ENCODE results near the gene EIPR1.
"Not testable (repeated sequence)": the region's sequence is repeated elsewhere in the genome, so short reads cannot be mapped to it uniquely, and the experiment has no call there.

Gene EIPR1

DNA sequence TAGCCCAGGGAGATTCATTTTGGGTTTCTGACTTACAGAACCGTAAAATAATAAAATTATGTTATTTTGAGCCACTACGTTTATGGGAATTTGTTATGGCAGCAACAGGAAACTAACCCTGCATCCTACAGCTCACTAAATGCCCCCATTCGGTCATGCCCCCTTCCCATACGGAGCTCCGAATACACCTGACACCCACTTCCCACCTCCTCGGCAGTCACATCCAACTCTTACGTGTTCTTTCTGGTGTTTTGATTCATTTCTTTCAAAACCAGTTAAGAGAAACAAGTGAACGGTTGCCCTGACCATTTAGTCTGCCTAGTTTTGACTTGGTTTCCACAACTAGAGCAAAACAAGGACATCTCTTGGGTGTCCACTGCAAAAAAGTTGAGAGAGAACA lies 19.7 kb downstream of the EIPR1 start:
- DNase-seq (ENCODE audit: low read depth), result no peak

DNA sequence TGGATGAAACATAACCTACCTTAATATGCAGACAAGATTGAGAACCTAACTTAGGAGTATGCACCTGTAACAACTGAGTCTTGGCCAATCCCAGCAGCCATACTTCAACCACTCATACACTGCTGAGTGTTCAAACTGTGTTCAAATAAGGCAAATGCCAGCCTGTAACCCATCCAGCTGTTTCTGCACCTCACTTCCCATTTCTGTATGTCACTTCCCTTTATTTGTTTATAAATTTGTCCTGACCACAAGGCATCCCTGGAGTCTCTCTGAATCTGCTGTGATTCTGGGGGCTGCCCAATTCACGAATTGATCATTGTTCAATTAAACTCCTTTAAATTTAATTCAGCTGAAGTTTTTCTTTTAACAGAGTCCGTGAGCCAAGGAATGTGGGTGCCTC lies 20.2 kb downstream of the EIPR1 start:
- DNase-seq (ENCODE audit: low read depth), result not testable (repeated sequence)

GRCh38 chr2:3356799-3357198 lies 20.8 kb downstream of the EIPR1 start:
- DNase-seq (ENCODE audit: low read depth), result no peak

DNA sequence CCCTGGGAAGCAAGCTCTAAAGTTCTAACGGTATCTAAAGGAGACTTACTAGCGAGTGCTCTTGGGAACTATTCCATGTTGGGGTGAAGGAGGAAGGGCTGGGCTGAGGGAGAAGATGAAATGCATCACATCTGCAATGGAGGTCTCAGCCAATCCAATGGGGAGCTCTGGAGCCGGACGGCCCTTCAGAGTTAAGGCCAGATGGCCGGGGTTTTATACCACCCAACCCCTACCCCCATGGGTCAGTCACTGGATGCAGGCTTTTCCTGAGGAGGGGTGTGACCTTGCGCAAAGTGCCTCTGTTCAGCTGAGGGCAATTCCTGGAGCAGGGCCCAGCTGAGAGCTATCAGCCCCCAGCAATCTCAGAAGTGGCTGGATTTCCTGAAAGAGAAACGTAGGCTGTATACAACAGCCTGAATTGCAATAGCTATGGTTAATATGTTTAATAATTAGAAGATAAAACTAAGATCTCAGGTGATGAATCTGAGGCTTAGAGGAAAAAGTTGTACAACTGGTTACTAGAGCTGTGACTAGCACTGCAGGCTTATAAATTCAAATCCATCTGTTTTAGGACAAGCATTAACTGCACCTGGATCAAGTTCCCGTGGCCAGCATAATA lies 21.6 kb downstream of the EIPR1 start:
- no peak for DNase-seq (ENCODE audit: low read depth)

- DNase-seq (ENCODE audit: low read depth), result no peak
These were observed 22.6 kb downstream of the EIPR1 start for GRCh38 chr2:3354986-3355385.

DNA sequence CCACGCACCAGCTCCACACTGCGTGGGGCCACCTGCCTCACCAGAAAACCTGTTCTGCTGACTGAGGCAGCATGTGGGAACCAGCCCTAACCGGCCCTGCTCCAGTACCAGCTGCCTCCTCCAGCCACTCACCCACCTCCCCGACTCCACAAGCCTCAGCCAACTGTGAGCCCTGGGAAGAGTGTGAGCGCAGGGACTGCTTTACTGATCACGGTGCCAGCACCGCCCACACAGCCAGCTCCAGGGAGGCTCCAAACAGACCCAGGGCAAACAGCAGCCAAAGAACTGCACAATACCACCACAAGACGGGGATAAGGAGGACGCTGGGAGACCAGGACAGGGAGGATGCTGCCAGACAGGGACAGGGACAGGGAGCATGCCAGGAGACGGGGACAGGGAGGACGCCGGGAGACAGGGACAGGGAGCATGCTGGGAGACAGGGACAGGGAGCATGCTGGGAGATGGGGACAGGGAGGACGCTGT lies 28.4 kb downstream of the EIPR1 start:
- DNase-seq (ENCODE audit: low read depth), result no peak

DNA sequence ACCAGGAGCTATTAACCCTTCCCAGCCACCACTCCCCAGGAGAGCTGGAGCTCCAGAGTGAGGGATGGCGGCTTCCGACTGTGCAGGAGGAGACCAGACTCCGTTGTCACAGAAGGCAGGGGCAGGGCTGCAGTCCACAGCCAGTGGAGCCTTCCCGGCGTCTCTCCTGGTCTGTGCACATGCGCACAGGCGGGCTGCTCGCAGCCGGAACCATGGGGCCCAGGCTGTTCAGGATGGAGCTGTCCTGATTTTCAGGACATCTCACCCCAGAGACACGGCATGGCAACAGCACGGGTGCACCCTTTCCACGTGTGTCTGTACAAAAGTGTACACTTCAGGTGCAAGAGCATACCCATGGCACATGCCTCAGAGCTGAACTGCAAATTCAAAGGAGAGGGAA lies 28.9 kb downstream of the EIPR1 start:
- DNase-seq (ENCODE audit: low read depth), result no peak

- DNase-seq (ENCODE audit: low read depth), result no peak
These were observed 32.0 kb downstream of the EIPR1 start for GRCh38 chr2:3345621-3346020.

DNA sequence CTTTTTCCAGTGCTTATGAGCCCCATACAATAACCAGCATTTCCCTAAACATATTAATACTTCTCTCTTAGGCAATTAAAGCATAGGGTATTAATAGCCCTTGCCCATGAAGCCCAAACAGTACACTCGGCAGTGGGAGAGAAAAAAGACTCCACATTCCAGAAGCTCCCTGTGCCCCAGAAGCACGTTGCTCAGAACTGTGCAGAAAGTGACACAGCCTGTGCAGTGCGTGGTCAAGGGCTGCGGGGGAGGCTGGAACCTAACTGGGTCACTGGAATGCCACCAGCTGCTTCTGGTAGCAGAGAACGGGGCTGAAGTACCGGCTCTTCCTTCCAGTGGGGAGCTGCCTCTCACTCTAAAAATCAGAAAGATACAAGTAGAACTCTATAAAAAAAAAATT lies 32.7 kb downstream of the EIPR1 start:
- no peak for DNase-seq (ENCODE audit: low read depth)

- no peak for DNase-seq (ENCODE audit: low read depth)
These were observed 34.6 kb downstream of the EIPR1 start for GRCh38 chr2:3343012-3343411.

- DNase-seq (ENCODE audit: low read depth), result no peak
These were observed 35.3 kb downstream of the EIPR1 start for GRCh38 chr2:3342324-3342723.

GRCh38 chr2:3341336-3341735 lies 36.3 kb downstream of the EIPR1 start:
- no peak for DNase-seq (ENCODE audit: low read depth)

- DNase-seq (ENCODE audit: low read depth), result no peak
These were observed 37.5 kb downstream of the EIPR1 start for GRCh38 chr2:3340144-3340543.

- no peak for DNase-seq (ENCODE audit: low read depth)
These were observed 39.3 kb downstream of the EIPR1 start for GRCh38 chr2:3338340-3338739.

- DNase-seq (ENCODE audit: low read depth), result no peak
These were observed 40.8 kb downstream of the EIPR1 start for GRCh38 chr2:3336844-3337243.

- DNase-seq (ENCODE audit: low read depth), result no peak
These were observed 42.9 kb downstream of the EIPR1 start for GRCh38 chr2:3334392-3335345.

DNA sequence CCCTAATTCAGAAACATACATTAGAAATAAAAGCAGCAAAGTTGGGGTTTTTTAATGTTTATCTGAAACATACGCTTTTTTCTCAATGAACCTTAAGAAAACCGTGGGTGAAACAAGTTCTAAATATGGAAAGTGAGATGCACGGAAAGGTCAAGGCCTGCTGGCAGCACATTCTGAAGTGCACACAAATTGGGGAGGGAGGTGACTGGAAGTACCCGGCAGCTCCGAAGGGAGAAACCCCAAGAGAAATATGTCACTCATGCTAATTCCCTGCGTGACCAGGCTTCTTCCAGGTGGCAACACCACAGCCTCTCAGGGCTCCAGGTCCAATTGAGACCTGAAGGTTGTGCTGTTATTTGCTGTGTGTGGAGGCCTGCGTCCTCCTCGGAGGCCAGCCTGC lies 45.5 kb downstream of the EIPR1 start:
- DNase-seq (ENCODE audit: low read depth), result no peak

DNA sequence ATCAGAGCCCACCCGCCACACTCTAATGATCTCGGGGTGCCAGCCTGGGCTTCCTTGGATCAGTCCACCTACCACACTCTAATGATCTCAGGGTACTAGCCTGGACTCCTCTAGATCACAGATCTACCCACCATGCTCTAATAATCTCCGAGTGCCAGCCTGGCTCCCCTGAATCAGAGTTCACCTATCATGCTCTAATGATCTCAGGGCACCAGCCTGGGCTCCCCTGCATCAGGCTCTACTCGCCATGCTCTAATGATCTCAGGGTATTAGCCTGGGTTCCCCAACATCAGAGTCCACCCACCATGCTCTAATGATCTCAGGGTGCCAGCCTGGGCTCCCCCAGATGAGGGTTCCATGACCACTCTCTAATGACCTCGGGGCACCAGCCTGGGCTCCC lies 48.1 kb downstream of the EIPR1 start:
- DNase-seq (ENCODE audit: low read depth), result no peak

- no peak for DNase-seq (ENCODE audit: low read depth)
These were observed 50.7 kb downstream of the EIPR1 start for GRCh38 chr2:3326871-3327270.

DNA sequence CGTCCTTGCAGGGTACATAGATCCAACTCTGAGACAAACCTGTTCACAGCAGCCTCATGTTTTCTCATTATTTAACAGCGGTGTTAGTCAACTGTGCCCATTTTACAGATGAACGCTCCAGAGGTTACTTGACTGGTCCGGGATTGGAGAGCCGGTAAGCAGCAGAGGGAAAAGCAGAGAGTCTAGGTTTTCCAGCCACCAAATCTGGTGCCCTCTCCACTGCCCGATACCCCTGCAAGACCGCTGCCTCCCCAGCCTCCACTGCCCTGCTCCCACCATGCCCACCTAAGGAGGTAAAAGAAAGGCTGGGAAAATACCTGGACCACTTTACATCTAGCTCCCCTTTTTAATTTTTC lies 51.5 kb downstream of the EIPR1 start:
- no peak for DNase-seq (ENCODE audit: low read depth)

GRCh38 chr2:3325458-3326181 lies 52.0 kb downstream of the EIPR1 start:
- no peak for DNase-seq (ENCODE audit: low read depth)

- no peak for DNase-seq (ENCODE audit: low read depth)
These were observed 53.0 kb downstream of the EIPR1 start for GRCh38 chr2:3324404-3325281.
